ENCODE data around the gene CCNK. TPM values are rescaled to one million over a fixed set of nuclear protein-coding genes. Genes with fewer than 3 reads are reported as not detected.

Gene CCNK
- total and polyA plus RNA-seq, 7 experiments from 2014 or later: 16.5 to 139 (median 72.4) TPM

- Mint-ChIP-seq H3K27ac (peak overlapping the region in 5 of 9 donors; percentile 3 to 51 (median 14)), H3K9me3 (no peaks in the 10 kb centered on the region), H3K4me1 (peaks cover 16 to 83% (median 46%) of the 10 kb centered on the region in 7 donors), H3K36me3 (peaks cover 0 to 16% (median 5%) of the 10 kb centered on the region in 5 donors), H3K4me3 (peak overlapping the region in 3 of 10 donors; percentile 24 to 28 (median 24)), H3K27me3 (no peaks in the 10 kb centered on the region)
- Histone ChIP-seq H3K27ac (ENCODE audit: low read depth, low read length) (no peak overlapping the region), H3K9me3 (ENCODE audit: control insufficient read depth in 2 of 3, low read length in 3 of 3) (no peaks in the 10 kb centered on the region), H3K36me3 (ENCODE audit: control insufficient read depth in 2 of 3, insufficient read depth in 3 of 3, low read length in 3 of 3) (peaks cover 0 to 22% (median 10%) of the 10 kb centered on the region in 3 experiments), H3K27me3 (ENCODE audit: control insufficient read depth in 2 of 2, insufficient read depth in 2 of 2, low read length in 2 of 2) (no peaks in the 10 kb centered on the region), H3K4me1 (ENCODE audit: control insufficient read depth in 2 of 2, insufficient read depth in 2 of 2, low read length in 2 of 2) (peaks cover 3 to 10% of the 10 kb centered on the region in 2 donors), H3K4me3 (ENCODE audit: low read length) (no peak overlapping the region)
- DNase-seq (no peak), ATAC-seq (no peak)
- intact Hi-C loops (cut with micrococcal nuclease): no loop called here
- CTCF ChIA-PET: no interaction called here
- POLR2A ChIA-PET: interaction anchor here (0.6 to 0.9 kb wide), 2 partner anchors 13 to 14 kb away, joined by 3 read pairs; partner anchors contain the start of genes CCNK and SETD3
Observed at GRCh38 chr14:99468081-99468480, 13.1 kb upstream of the CCNK start.

GRCh38 chr14:99468836-99469592 is 12.2 kb upstream of the CCNK start:
- Histone ChIP-seq H3K9me3 (ENCODE audit: control insufficient read depth in 2 of 3, low read length in 3 of 3) (no peaks in the 10 kb centered on the region), H3K36me3 (ENCODE audit: control insufficient read depth in 2 of 3, insufficient read depth in 3 of 3, low read length in 3 of 3) (peaks cover 0 to 15% (median 3%) of the 10 kb centered on the region in 3 experiments), H3K27me3 (ENCODE audit: control insufficient read depth in 2 of 2, insufficient read depth in 2 of 2, low read length in 2 of 2) (no peaks in the 10 kb centered on the region), H3K4me3 (ENCODE audit: low read length) (no peak overlapping the region), H3K27ac (ENCODE audit: low read depth, low read length) (no peak overlapping the region), H3K4me1 (ENCODE audit: control insufficient read depth in 2 of 2, insufficient read depth in 2 of 2, low read length in 2 of 2) (peaks cover 3 to 10% of the 10 kb centered on the region in 2 donors)
- peak overlapping the region in 4 of 10 donors; percentile 1 to 30 (median 27) for H3K4me3 Mint-ChIP-seq
- peaks cover 16 to 83% (median 53%) of the 10 kb centered on the region in 7 donors for H3K4me1 Mint-ChIP-seq
- ChIA-PET CTCF (no interaction called here), POLR2A (no interaction called here)
- H3K27me3 Mint-ChIP-seq: no peaks in the 10 kb centered on the region
- peak overlapping the region in 3 of 9 donors; percentile 3 to 51 (median 38) for H3K27ac Mint-ChIP-seq
- H3K36me3 Mint-ChIP-seq: peaks cover 0 to 7% (median 0%) of the 10 kb centered on the region in 5 donors
- DNase-seq: no peak
- intact Hi-C loops (cut with micrococcal nuclease): no loop called here
- no peaks in the 10 kb centered on the region for H3K9me3 Mint-ChIP-seq
- no peak for ATAC-seq

- Histone ChIP-seq H3K27me3 (ENCODE audit: control insufficient read depth in 2 of 2, insufficient read depth in 2 of 2, low read length in 2 of 2) (no peaks in the 10 kb centered on the region), H3K9me3 (ENCODE audit: control insufficient read depth in 2 of 3, low read length in 3 of 3) (no peaks in the 10 kb centered on the region), H3K27ac (ENCODE audit: low read depth, low read length) (no peak overlapping the region), H3K4me3 (ENCODE audit: low read length) (no peak overlapping the region), H3K4me1 (ENCODE audit: control insufficient read depth in 2 of 2, insufficient read depth in 2 of 2, low read length in 2 of 2) (peaks cover 3 to 10% of the 10 kb centered on the region in 2 donors), H3K36me3 (ENCODE audit: control insufficient read depth in 2 of 3, insufficient read depth in 3 of 3, low read length in 3 of 3) (no peaks in the 10 kb centered on the region)
- CTCF ChIA-PET: no interaction called here
- H3K4me1 Mint-ChIP-seq: peaks cover 16 to 80% (median 64%) of the 10 kb centered on the region in 7 donors
- no peak for DNase-seq
- no peak overlapping the region for H3K27ac Mint-ChIP-seq
- no peak for ATAC-seq
- intact Hi-C loops (cut with micrococcal nuclease): no loop called here
- no peaks in the 10 kb centered on the region for H3K9me3 Mint-ChIP-seq
- no peaks in the 10 kb centered on the region for H3K36me3 Mint-ChIP-seq
- POLR2A ChIA-PET: interaction anchor here (0.9 to 1.4 kb wide), 2 partner anchors 9 to 13 kb away, joined by 3 read pairs; partner anchors contain the start of genes CCNK and SETD3
- H3K27me3 Mint-ChIP-seq: no peaks in the 10 kb centered on the region
- H3K4me3 Mint-ChIP-seq: no peak overlapping the region
Observed at GRCh38 chr14:99471731-99472130, 9.5 kb upstream of the CCNK start.

- no peaks in the 10 kb centered on the region for H3K9me3 ChIP-seq (ENCODE audit: control insufficient read depth in 2 of 3, low read length in 3 of 3)
- ChIA-PET POLR2A (interaction anchor here (0.7 kb wide), 1 partner anchor 31 kb away, joined by 3 read pairs; no protein-coding TSS in a partner anchor), CTCF (no interaction called here)
- ATAC-seq: no peak
- no peaks in the 10 kb centered on the region for H3K9me3 Mint-ChIP-seq
- no peaks in the 10 kb centered on the region for H3K27me3 ChIP-seq (ENCODE audit: control insufficient read depth in 2 of 2, insufficient read depth in 2 of 2, low read length in 2 of 2)
- H3K27ac Mint-ChIP-seq: no peak overlapping the region
- H3K36me3 ChIP-seq (ENCODE audit: control insufficient read depth in 2 of 3, insufficient read depth in 3 of 3, low read length in 3 of 3): no peaks in the 10 kb centered on the region
- no peaks in the 10 kb centered on the region for H3K27me3 Mint-ChIP-seq
- DNase-seq: no peak
- H3K36me3 Mint-ChIP-seq: no peaks in the 10 kb centered on the region
- H3K4me1 Mint-ChIP-seq: peaks cover 14 to 74% (median 63%) of the 10 kb centered on the region in 7 donors
- peak overlapping the region in 1 of 10 donors; percentile 9 for H3K4me3 Mint-ChIP-seq
- intact Hi-C loops (cut with micrococcal nuclease): no loop called here
- H3K4me1 ChIP-seq (ENCODE audit: control insufficient read depth in 2 of 2, insufficient read depth in 2 of 2, low read length in 2 of 2): peaks cover 3 to 6% of the 10 kb centered on the region in 2 donors
- H3K27ac ChIP-seq (ENCODE audit: low read depth, low read length): no peak overlapping the region
- H3K4me3 ChIP-seq (ENCODE audit: low read length): no peak overlapping the region
Observed at GRCh38 chr14:99472937-99473336, 8.3 kb upstream of the CCNK start.

DNA sequence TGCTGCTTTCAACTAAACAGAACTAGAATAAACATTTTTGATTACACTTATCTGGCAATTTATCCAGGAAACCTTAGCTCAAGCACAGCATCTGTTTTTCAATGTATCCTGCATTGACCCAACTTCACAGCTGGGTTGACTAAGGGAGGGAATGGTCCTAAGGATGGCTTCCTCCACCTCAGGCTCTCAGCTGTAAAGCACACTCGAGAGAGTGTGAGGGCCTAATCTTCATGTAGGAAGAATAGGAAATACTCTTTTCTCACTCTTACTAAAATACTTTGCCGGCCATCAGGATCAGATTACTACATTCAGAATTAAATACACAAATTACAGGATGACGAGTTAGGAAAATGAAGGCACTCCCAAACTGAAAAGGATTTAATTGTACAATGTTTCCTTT is 7.8 kb upstream of the CCNK start:
- H3K36me3 ChIP-seq (ENCODE audit: control insufficient read depth in 2 of 3, insufficient read depth in 3 of 3, low read length in 3 of 3): no peaks in the 10 kb centered on the region
- ChIA-PET POLR2A (interaction anchor here (0.7 kb wide), 1 partner anchor 31 kb away, joined by 3 read pairs; no protein-coding TSS in a partner anchor), CTCF (no interaction called here)
- Mint-ChIP-seq H3K36me3 (no peaks in the 10 kb centered on the region), H3K4me3 (no peak overlapping the region), H3K27ac (no peak overlapping the region), H3K4me1 (peaks cover 15 to 74% (median 63%) of the 10 kb centered on the region in 7 donors), H3K27me3 (no peaks in the 10 kb centered on the region), H3K9me3 (no peaks in the 10 kb centered on the region)
- H3K27me3 ChIP-seq (ENCODE audit: control insufficient read depth in 2 of 2, insufficient read depth in 2 of 2, low read length in 2 of 2): no peaks in the 10 kb centered on the region
- peaks cover under 1 to 5% of the 10 kb centered on the region in 2 donors for H3K4me1 ChIP-seq (ENCODE audit: control insufficient read depth in 2 of 2, insufficient read depth in 2 of 2, low read length in 2 of 2)
- intact Hi-C loops (cut with micrococcal nuclease): no loop called here
- no peaks in the 10 kb centered on the region for H3K9me3 ChIP-seq (ENCODE audit: control insufficient read depth in 2 of 3, low read length in 3 of 3)
- ATAC-seq (no peak), DNase-seq (no peak)
- H3K27ac ChIP-seq (ENCODE audit: low read depth, low read length): no peak overlapping the region
- no peak overlapping the region for H3K4me3 ChIP-seq (ENCODE audit: low read length)

DNA sequence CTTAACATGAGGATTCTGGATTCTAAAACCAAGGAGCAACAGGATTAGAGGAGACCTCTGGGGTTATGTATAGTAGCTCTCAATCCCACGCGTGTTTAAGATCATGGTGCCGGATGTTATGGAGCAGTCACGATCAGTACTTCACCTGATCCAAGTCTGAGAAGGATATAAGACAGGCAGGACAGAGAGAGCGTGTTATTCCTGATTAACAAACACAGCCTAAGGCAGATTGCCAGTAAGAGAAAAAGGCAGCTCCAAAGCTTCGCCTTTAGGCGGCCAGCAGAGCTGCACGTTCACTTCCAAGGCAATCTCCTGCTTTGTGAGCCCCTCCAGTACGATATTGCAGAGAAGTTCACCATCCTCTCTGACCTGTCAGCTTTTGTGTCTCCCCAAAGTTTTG is 6.0 kb upstream of the CCNK start:
- no peak overlapping the region for H3K4me3 ChIP-seq (ENCODE audit: low read length)
- Mint-ChIP-seq H3K9me3 (no peaks in the 10 kb centered on the region), H3K4me1 (peaks cover 22 to 69% (median 60%) of the 10 kb centered on the region in 7 donors), H3K4me3 (no peak overlapping the region), H3K27me3 (no peaks in the 10 kb centered on the region), H3K36me3 (no peaks in the 10 kb centered on the region), H3K27ac (no peak overlapping the region)
- no peak for ATAC-seq
- no peak overlapping the region for H3K27ac ChIP-seq (ENCODE audit: low read depth, low read length)
- peaks cover 12 to 15% of the 10 kb centered on the region in 2 donors for H3K4me1 ChIP-seq (ENCODE audit: control insufficient read depth in 2 of 2, insufficient read depth in 2 of 2, low read length in 2 of 2)
- no peak for DNase-seq
- no peaks in the 10 kb centered on the region for H3K36me3 ChIP-seq (ENCODE audit: control insufficient read depth in 2 of 3, insufficient read depth in 3 of 3, low read length in 3 of 3)
- CTCF ChIA-PET: no interaction called here
- no peaks in the 10 kb centered on the region for H3K27me3 ChIP-seq (ENCODE audit: control insufficient read depth in 2 of 2, insufficient read depth in 2 of 2, low read length in 2 of 2)
- no peaks in the 10 kb centered on the region for H3K9me3 ChIP-seq (ENCODE audit: control insufficient read depth in 2 of 3, low read length in 3 of 3)
- intact Hi-C loops (cut with micrococcal nuclease): no loop called here
- POLR2A ChIA-PET: no interaction called here
